Mesothelial cell of epicardium (in vitro differentiated cells): ENCODE measurements around the gene TGFBRAP1. TPM values are rescaled to one million over a fixed set of nuclear protein-coding genes. Genes with fewer than 3 reads are reported as not detected.

Experiments used
- DNase-seq, 2 experiments: peaks; one replicate each; pipeline ENCODE4 v3.0.0; 2021; ENCODE audit warnings: low spot score in 2 of 2; ENCODE audit not compliant: unreplicated experiment in 2 of 2
- H3K27ac Mint-ChIP-seq: 2 replicates; pipeline ENCODE4 v1.8.0; 2021; ENCODE audit warnings: mixed read lengths
- H3K27me3 Mint-ChIP-seq: 2 replicates; pipeline ENCODE4 v1.8.0; 2021; ENCODE audit warnings: low read depth, mixed read lengths
- H3K36me3 Mint-ChIP-seq: 2 replicates; pipeline ENCODE4 v1.8.0; 2021; ENCODE audit warnings: mixed read lengths
- H3K4me1 Mint-ChIP-seq: 2 replicates; pipeline ENCODE4 v1.8.0; 2021; ENCODE audit warnings: mixed read lengths
- H3K4me3 Mint-ChIP-seq: 2 replicates; pipeline ENCODE4 v1.8.0; 2021; ENCODE audit warnings: mild to moderate bottlenecking, moderate library complexity, mixed read lengths
- H3K9me3 Mint-ChIP-seq: 2 replicates; pipeline ENCODE4 v1.8.0; 2021; ENCODE audit warnings: mixed read lengths
- total RNA-seq: library from RNA; stranded (reverse); gene quantifications from 3 replicates; pipeline ENCODE4 v1.2.1, GENCODE V29; 2021
- TF ChIP-seq, protein P1 (sequence below): fragments of 200-600 bp; sonication (generic); IDR thresholded peaks from one replicate; pipeline ENCODE4 v1.5.0; 2021; ENCODE audit warnings: antibody characterized with exemption; ENCODE audit not compliant: unreplicated experiment

Gene TGFBRAP1
- total RNA-seq, 1 donor from 2014 or later: 23.6 TPM

DNA sequence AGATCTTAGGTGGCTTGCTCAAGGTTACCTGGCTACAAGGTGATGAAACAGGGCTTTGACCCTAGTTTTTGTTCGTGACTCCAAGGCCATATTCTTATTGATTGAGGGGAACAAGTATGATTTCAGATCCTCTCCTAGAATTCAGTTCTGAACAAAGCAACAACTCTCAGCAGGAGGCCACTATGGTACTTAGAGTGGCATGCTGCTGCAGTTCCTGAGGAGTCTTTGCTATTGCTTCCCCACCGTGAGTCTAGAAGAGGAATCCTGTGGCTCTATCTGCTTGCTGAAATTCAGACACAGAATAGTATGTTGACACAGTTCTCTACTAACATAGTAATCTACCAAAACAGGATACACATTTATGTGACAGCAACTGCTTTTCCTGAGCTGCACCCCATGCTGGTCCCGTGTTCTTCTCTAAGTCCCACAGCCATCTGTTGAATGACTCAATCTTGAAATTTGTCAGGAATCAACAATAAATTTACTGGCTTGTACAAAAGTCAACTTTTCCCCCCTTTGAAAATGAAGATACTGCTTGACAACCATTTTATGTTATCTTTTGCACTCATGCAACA, 4.1 kb downstream of the TGFBRAP1 start:
- Mint-ChIP-seq H3K27me3 (no peaks in the 10 kb centered on the region), H3K4me3 (no peak overlapping the region), H3K9me3 (no peaks in the 10 kb centered on the region), H3K4me1 (peaks cover 45% of the 10 kb centered on the region), H3K27ac (peak overlapping the region; percentile 95), H3K36me3 (no peaks in the 10 kb centered on the region)
- TF ChIP-seq, protein P1, sequence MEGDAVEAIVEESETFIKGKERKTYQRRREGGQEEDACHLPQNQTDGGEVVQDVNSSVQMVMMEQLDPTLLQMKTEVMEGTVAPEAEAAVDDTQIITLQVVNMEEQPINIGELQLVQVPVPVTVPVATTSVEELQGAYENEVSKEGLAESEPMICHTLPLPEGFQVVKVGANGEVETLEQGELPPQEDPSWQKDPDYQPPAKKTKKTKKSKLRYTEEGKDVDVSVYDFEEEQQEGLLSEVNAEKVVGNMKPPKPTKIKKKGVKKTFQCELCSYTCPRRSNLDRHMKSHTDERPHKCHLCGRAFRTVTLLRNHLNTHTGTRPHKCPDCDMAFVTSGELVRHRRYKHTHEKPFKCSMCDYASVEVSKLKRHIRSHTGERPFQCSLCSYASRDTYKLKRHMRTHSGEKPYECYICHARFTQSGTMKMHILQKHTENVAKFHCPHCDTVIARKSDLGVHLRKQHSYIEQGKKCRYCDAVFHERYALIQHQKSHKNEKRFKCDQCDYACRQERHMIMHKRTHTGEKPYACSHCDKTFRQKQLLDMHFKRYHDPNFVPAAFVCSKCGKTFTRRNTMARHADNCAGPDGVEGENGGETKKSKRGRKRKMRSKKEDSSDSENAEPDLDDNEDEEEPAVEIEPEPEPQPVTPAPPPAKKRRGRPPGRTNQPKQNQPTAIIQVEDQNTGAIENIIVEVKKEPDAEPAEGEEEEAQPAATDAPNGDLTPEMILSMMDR: no peak
- no peak for DNase-seq

DNA sequence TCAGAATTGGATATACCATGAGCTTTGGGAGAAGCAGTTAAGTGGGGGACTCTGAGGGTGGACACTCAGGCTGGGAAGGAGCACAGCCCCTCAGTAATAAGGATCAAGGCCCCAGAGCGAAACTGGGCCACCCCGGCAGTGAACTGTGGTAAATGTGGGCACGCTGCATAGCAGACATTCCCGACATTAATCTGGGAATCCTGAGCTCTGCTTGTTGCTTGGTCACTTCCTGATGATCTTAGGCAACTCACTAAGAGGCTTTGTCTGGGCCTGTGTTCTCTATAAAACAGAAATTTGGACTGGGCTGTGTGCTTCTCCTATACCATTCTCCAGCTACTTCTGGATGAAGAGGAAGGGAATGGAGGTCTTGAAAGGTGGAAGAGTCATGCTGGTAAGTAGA, 4.8 kb downstream of the TGFBRAP1 start:
- Mint-ChIP-seq H3K9me3 (no peaks in the 10 kb centered on the region), H3K27ac (peak overlapping the region; percentile 95), H3K4me1 (peaks cover 46% of the 10 kb centered on the region), H3K4me3 (no peak overlapping the region), H3K36me3 (no peaks in the 10 kb centered on the region), H3K27me3 (no peaks in the 10 kb centered on the region)
- DNase-seq: no peak
- TF ChIP-seq, protein P1: no peak

DNA sequence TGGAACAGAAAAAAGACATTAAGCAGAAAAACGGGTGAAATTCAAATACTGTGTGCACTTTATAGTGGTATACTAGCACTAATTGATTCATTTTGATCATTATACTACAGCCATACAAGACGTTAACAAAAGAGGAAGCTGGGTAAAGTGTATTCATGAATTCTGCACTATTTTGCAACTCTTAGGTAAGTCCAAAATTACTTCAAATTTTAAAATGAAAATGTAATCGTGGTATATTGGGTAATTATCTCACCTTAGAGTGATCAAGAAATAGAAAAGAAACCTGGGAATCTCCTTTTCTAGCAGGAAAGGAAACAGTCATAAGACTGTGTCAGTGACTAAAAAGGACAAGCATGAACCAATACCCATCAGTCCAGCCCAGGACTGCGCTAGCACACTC, 5.4 kb downstream of the TGFBRAP1 start:
- TF ChIP-seq, protein P1: no peak
- Mint-ChIP-seq H3K36me3 (no peaks in the 10 kb centered on the region), H3K27ac (peak overlapping the region; percentile 95), H3K4me3 (no peak overlapping the region), H3K9me3 (no peaks in the 10 kb centered on the region), H3K27me3 (no peaks in the 10 kb centered on the region), H3K4me1 (peaks cover 44% of the 10 kb centered on the region)
- DNase-seq: no peak

DNA sequence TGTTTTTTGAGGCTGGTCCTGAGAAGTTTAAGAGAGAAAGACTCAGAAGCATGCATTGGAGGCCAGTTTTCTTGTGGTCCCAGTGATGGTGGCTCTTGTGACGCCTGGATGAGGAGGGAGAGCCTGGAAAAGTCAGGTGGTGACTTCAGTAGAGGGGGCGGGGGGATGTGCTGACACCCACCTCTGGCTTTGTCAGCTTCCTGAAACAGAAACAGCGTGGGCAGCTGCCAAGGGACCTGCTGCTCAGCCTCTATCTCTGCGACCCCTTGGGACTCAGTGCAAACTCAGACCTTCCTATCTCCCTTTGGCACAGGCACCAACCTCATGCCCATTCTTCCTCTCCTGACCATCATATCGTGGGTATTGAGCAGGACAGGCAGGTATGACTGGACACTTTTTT, 6.4 kb downstream of the TGFBRAP1 start:
- DNase-seq: no peak
- H3K27me3 Mint-ChIP-seq: no peaks in the 10 kb centered on the region
- no peaks in the 10 kb centered on the region for H3K9me3 Mint-ChIP-seq
- peaks cover 36% of the 10 kb centered on the region for H3K4me1 Mint-ChIP-seq
- TF ChIP-seq, protein P1: no peak
- no peaks in the 10 kb centered on the region for H3K36me3 Mint-ChIP-seq
- peak overlapping the region; percentile 15 for H3K27ac Mint-ChIP-seq
- H3K4me3 Mint-ChIP-seq: no peak overlapping the region

DNA sequence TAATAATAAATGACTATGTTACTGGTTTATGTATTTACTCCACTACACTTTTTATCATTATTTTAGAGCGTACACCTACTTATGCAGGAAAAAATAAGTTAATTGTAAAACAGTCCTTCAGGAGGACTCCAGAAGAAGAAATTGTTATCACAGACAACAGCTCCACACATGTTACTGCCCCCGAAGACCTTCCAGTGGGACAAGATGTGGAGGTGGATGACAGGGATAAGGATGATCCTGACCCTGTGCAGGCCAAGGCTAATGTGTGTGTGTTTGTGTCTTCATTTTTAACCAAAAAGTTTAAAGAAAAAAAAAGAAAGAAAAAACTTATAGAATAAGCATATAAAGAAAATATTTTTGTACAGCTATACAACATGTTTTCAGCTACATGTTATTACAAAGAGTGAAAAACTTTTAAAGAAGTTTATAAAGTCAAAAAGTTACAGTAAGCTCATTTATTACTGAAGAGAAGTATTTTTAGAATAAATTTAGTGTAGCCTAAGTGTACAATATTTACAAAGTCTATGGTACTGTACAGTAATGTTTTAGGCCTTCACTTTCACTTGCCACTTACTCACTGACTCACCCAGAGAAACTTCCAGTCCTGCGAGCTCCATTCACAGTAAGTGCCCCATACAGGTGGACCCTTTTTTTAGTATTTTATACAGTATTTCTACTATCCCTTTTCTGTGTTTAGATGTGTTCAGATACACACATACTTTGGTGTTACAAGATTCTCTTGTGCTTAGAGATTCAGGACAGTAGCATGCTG, 7.5 kb downstream of the TGFBRAP1 start:
- Mint-ChIP-seq H3K9me3 (no peaks in the 10 kb centered on the region), H3K27me3 (no peaks in the 10 kb centered on the region), H3K36me3 (peaks cover 5% of the 10 kb centered on the region), H3K27ac (no peak overlapping the region), H3K4me3 (no peak overlapping the region), H3K4me1 (peaks cover 32% of the 10 kb centered on the region)
- DNase-seq: no peak
- TF ChIP-seq, protein P1: no peak
